ENCODE data around the gene KIAA0319L. TPM values are rescaled to one million over a fixed set of nuclear protein-coding genes. Genes with fewer than 3 reads are reported as not detected.
A peak's percentile ranks its signal among the peaks of the same experiment; 100 is the strongest.

The KIAA0319L gene
- total RNA-seq, 1 donor from 2014 or later: 102 TPM

GRCh38 chr1:35539824-35540261 is 17.4 kb downstream of the KIAA0319L start:
- no peak for DNase-seq (ENCODE audit: extremely low read depth, low read depth, low spot score)

- DNase-seq (ENCODE audit: extremely low read depth, low read depth, low spot score): no peak
Measured at GRCh38 chr1:35539073-35539823, 18.0 kb downstream of the KIAA0319L start.

GRCh38 chr1:35537806-35538205 is 19.4 kb downstream of the KIAA0319L start:
- DNase-seq (ENCODE audit: extremely low read depth, low read depth, low spot score): no peak

- no peak for DNase-seq (ENCODE audit: extremely low read depth, low read depth, low spot score)
Measured at GRCh38 chr1:35536556-35537162, 20.5 kb downstream of the KIAA0319L start.

- DNase-seq (ENCODE audit: extremely low read depth, low read depth, low spot score): no peak
Measured at GRCh38 chr1:35535243-35535642, 22.0 kb downstream of the KIAA0319L start.

GRCh38 chr1:35533586-35533985 is 23.6 kb downstream of the KIAA0319L start:
- DNase-seq (ENCODE audit: extremely low read depth, low read depth, low spot score): no peak

- no peak for DNase-seq (ENCODE audit: extremely low read depth, low read depth, low spot score)
Measured at GRCh38 chr1:35532497-35533223, 24.5 kb downstream of the KIAA0319L start.

GRCh38 chr1:35531368-35531767 is 25.8 kb downstream of the KIAA0319L start:
- DNase-seq (ENCODE audit: extremely low read depth, low read depth, low spot score): no peak

- no peak for DNase-seq (ENCODE audit: extremely low read depth, low read depth, low spot score)
Measured at GRCh38 chr1:35530946-35531345, 26.3 kb downstream of the KIAA0319L start.

- no peak for DNase-seq (ENCODE audit: extremely low read depth, low read depth, low spot score)
Measured at GRCh38 chr1:35530168-35530567, 27.0 kb downstream of the KIAA0319L start.

- DNase-seq (ENCODE audit: extremely low read depth, low read depth, low spot score): no peak
Measured at GRCh38 chr1:35524106-35524505, 33.1 kb downstream of the KIAA0319L start.

GRCh38 chr1:35519432-35519831 is 37.8 kb downstream of the KIAA0319L start:
- DNase-seq (ENCODE audit: extremely low read depth, low read depth, low spot score): no peak

GRCh38 chr1:35518183-35518582 is 39.0 kb downstream of the KIAA0319L start:
- no peak for DNase-seq (ENCODE audit: extremely low read depth, low read depth, low spot score)

GRCh38 chr1:35511305-35511704 is 45.9 kb downstream of the KIAA0319L start:
- DNase-seq (ENCODE audit: extremely low read depth, low read depth, low spot score): no peak

- DNase-seq (ENCODE audit: extremely low read depth, low read depth, low spot score): no peak
Measured at GRCh38 chr1:35509558-35509957, 47.6 kb downstream of the KIAA0319L start.

- no peak for DNase-seq (ENCODE audit: extremely low read depth, low read depth, low spot score)
Measured at GRCh38 chr1:35507947-35508346, 49.3 kb downstream of the KIAA0319L start.

GRCh38 chr1:35506960-35507912 is 50.0 kb downstream of the KIAA0319L start:
- DNase-seq (ENCODE audit: extremely low read depth, low read depth, low spot score): no peak

GRCh38 chr1:35505911-35506798 is 51.0 kb downstream of the KIAA0319L start:
- peak; percentile 91 for DNase-seq (ENCODE audit: extremely low read depth, low read depth, low spot score)

- no peak for DNase-seq (ENCODE audit: extremely low read depth, low read depth, low spot score)
Measured at GRCh38 chr1:35502242-35502641, 55.0 kb downstream of the KIAA0319L start.

- DNase-seq (ENCODE audit: extremely low read depth, low read depth, low spot score): no peak
Measured at GRCh38 chr1:35500439-35500838, 56.8 kb downstream of the KIAA0319L start.

Data from glomerular endothelial cell (primary cell).